ENCODE measurements around the gene NPM3.

- TF ChIP-seq CTCF (IDR thresholded peaks at IDR 0.05; ENCODE audit: insufficient read depth, low read length, poor library complexity, severe bottlenecking): no peak
- no peak for TF ChIP-seq EZH2phosphoT487 (conservative IDR thresholded peaks at IDR 0.05; ENCODE audit: low read length)
These were observed 33.7 kb upstream of the NPM3 start for GRCh38 chr10:101816913-101817336.
